H1 (cell line): ENCODE results near the gene AKR1B15. TPM values are rescaled to one million over a fixed set of nuclear protein-coding genes. Genes with fewer than 3 reads are reported as not detected.

Source experiments
- USF2 ChIP-seq: IDR thresholded peaks from 2 replicates; pipeline ENCODE4 v1.6.1; 2011; ENCODE audit warnings: low read length, improper control_type of control experiment
- polyA plus RNA-seq, 7 experiments: library from polyadenylated mRNA; depleted of rRNA in 3 of 7; stranded (reverse) in 5 of 7; unstranded in 2 of 7; fragments of >200 nt in 5 of 7; fragments of 200-250 nt in 2 of 7; gene quantifications; 1 replicate in 5 of 7; 2 replicates in 1 of 7; 4 replicates in 1 of 7; pipeline versions ENCODE4 v1.2.1 to v1.2.3, GENCODE V29; 2011 to 2013; ENCODE audit warnings: missing spikeins in 2 of 7, mixed read lengths in 2 of 7
- total RNA-seq: library from RNA; stranded (reverse); fragmentation: NEBNext Ultra II Directional; extraction: Animal tissue kit (Norgen Biotek cat#: 25700); gene quantifications from 2 replicates; pipeline ENCODE4 v1.2.1, GENCODE V29; 2021

Gene AKR1B15
- total and polyA plus RNA-seq, 2 of the 8 experiments (the other 6 are each of a cell fraction or from before 2014, with no cell fraction given), result 0.15 to 0.47 TPM

GRCh38 chr7:134593530-134594392 lies 44.9 kb downstream of the AKR1B15 start (continued):
- TF ChIP-seq USF2, result no peak
